Astrocyte (in vitro differentiated cells and primary cell): Measurements from ENCODE around the gene ENG. TPM values are rescaled to one million over a fixed set of nuclear protein-coding genes. Genes with fewer than 3 reads are reported as not detected.

Experiments used
- DNase-seq: peaks from one replicate; pipeline ENCODE4 v3.0.0-alpha.2; 2010; ENCODE audit warnings: low read depth
- FAIRE-seq: peaks from 2 replicates; lab custom pipeline; 2011; peaks lifted over from hg19 to GRCh38; lab: Jason Lieb, UNC
- H2AFZ ChIP-seq: 2 replicates; pipeline ENCODE4 v1.6.0; 2012; ENCODE audit warnings: low read depth, low read length, inconsistent platforms
- H3K27ac ChIP-seq: 2 replicates; pipeline ENCODE4 v1.5.1; 2011; ENCODE audit warnings: low read depth, low read length, inconsistent platforms
- H3K27me3 ChIP-seq: 2 replicates; pipeline ENCODE4 v1.6.0; 2011; ENCODE audit warnings: low read length, inconsistent platforms; ENCODE audit not compliant: insufficient read depth
- H3K36me3 ChIP-seq: 2 replicates; pipeline ENCODE4 v1.5.1; 2011; ENCODE audit warnings: low read length, inconsistent platforms; ENCODE audit not compliant: insufficient read depth
- H3K4me1 ChIP-seq: 2 replicates; pipeline ENCODE4 v1.5.1; 2011; ENCODE audit warnings: low read length, inconsistent platforms; ENCODE audit not compliant: insufficient read depth
- H3K4me2 ChIP-seq: 2 replicates; pipeline ENCODE4 v1.6.0; 2012; ENCODE audit warnings: low read length, inconsistent platforms
- H3K4me3 ChIP-seq: 2 replicates; pipeline ENCODE4 v1.5.1; 2011; ENCODE audit warnings: low read depth, mild to moderate bottlenecking, low read length, inconsistent platforms; ENCODE audit not compliant: insufficient read depth
- H3K79me2 ChIP-seq: 2 replicates; pipeline ENCODE4 v1.6.0; 2012; ENCODE audit warnings: mild to moderate bottlenecking, low read length, inconsistent platforms; ENCODE audit not compliant: insufficient read depth
- H3K9ac ChIP-seq: 2 replicates; pipeline ENCODE4 v1.6.0; 2012; ENCODE audit warnings: mild to moderate bottlenecking, low read length, inconsistent platforms
- H3K9me3 ChIP-seq: 2 replicates; pipeline ENCODE4 v1.5.1; 2012; ENCODE audit warnings: low read depth, mild to moderate bottlenecking, low read length, inconsistent platforms; ENCODE audit not compliant: insufficient read depth
- H4K20me1 ChIP-seq: 2 replicates; pipeline ENCODE4 v1.6.0; 2012; ENCODE audit warnings: low read length, inconsistent platforms; ENCODE audit not compliant: insufficient read depth
- H3K27ac Mint-ChIP-seq: one replicate; pipeline ENCODE4 v1.8.0; 2021; ENCODE audit warnings: mild to moderate bottlenecking, mixed read lengths; ENCODE audit not compliant: unreplicated experiment
- H3K27me3 Mint-ChIP-seq: one replicate; pipeline ENCODE4 v1.8.0; 2021; ENCODE audit warnings: low read depth, mixed read lengths; ENCODE audit not compliant: unreplicated experiment
- H3K36me3 Mint-ChIP-seq: one replicate; pipeline ENCODE4 v1.8.0; 2021; ENCODE audit warnings: low read depth, mixed read lengths; ENCODE audit not compliant: unreplicated experiment
- H3K4me1 Mint-ChIP-seq: one replicate; pipeline ENCODE4 v1.8.0; 2021; ENCODE audit warnings: low read depth, mixed read lengths; ENCODE audit not compliant: unreplicated experiment
- H3K4me3 Mint-ChIP-seq: one replicate; pipeline ENCODE4 v1.8.0; 2021; ENCODE audit warnings: mild to moderate bottlenecking, moderate library complexity, mixed read lengths; ENCODE audit not compliant: unreplicated experiment
- H3K9me3 Mint-ChIP-seq: one replicate; pipeline ENCODE4 v1.8.0; 2021; ENCODE audit warnings: mild to moderate bottlenecking, mixed read lengths; ENCODE audit not compliant: unreplicated experiment
- CTCF ChIP-seq: IDR thresholded peaks from 2 replicates; pipeline ENCODE4 v1.5.1; 2011; ENCODE audit warnings: low read depth, mild to moderate bottlenecking, inconsistent platforms, low read length, moderate library complexity; ENCODE audit not compliant: insufficient read depth
- EZH2 ChIP-seq: IDR thresholded peaks from 2 replicates; pipeline ENCODE4 v1.6.1; 2012; ENCODE audit warnings: mild to moderate bottlenecking, low read length, inconsistent platforms; ENCODE audit not compliant: insufficient read depth
- total RNA-seq: library from RNA; stranded (reverse); gene quantifications from 2 replicates; pipeline ENCODE4 v1.2.1, GENCODE V29; 2021

The ENG gene
- total RNA-seq, 1 donor from 2014 or later: 1.2 TPM

GRCh38 chr9:127826253-127826913, 28.1 kb downstream of the ENG start:
- no peak overlapping the region for H3K4me3 Mint-ChIP-seq
- TF ChIP-seq EZH2: no peak
- no peak for TF ChIP-seq CTCF
- Histone ChIP-seq H4K20me1 (peaks cover 4% of the 10 kb centered on the region), H3K4me1 (peaks cover 7% of the 10 kb centered on the region), H3K4me3 (no peak overlapping the region), H3K27me3 (no peaks in the 10 kb centered on the region), H3K27ac (no peak overlapping the region), H3K4me2 (no peak overlapping the region), H3K36me3 (peaks cover 3% of the 10 kb centered on the region), H3K9ac (no peak overlapping the region), H3K9me3 (no peaks in the 10 kb centered on the region), H2AFZ (no peak overlapping the region), H3K79me2 (no peaks in the 10 kb centered on the region)
- no peak overlapping the region for H3K27ac Mint-ChIP-seq
- H3K4me1 Mint-ChIP-seq: peaks cover 8% of the 10 kb centered on the region
- no peaks in the 10 kb centered on the region for H3K9me3 Mint-ChIP-seq
- DNase-seq (no peak), FAIRE-seq (no peak)
- H3K36me3 Mint-ChIP-seq: no peaks in the 10 kb centered on the region
- H3K27me3 Mint-ChIP-seq: peaks cover 24% of the 10 kb centered on the region

- H3K27me3 Mint-ChIP-seq: peaks cover 24% of the 10 kb centered on the region
- Histone ChIP-seq H3K4me3 (no peak overlapping the region), H3K36me3 (peaks cover 3% of the 10 kb centered on the region), H3K9me3 (no peaks in the 10 kb centered on the region), H3K4me2 (no peak overlapping the region), H3K79me2 (no peaks in the 10 kb centered on the region), H3K9ac (no peak overlapping the region), H3K27ac (no peak overlapping the region), H3K27me3 (no peaks in the 10 kb centered on the region), H4K20me1 (peaks cover 4% of the 10 kb centered on the region), H2AFZ (no peak overlapping the region), H3K4me1 (peaks cover 7% of the 10 kb centered on the region)
- H3K27ac Mint-ChIP-seq: no peak overlapping the region
- H3K36me3 Mint-ChIP-seq: no peaks in the 10 kb centered on the region
- FAIRE-seq: no peak
- H3K9me3 Mint-ChIP-seq: no peaks in the 10 kb centered on the region
- H3K4me1 Mint-ChIP-seq: peaks cover 8% of the 10 kb centered on the region
- DNase-seq: no peak
- TF ChIP-seq EZH2 (no peak), CTCF (no peak)
- H3K4me3 Mint-ChIP-seq: no peak overlapping the region
Observed at GRCh38 chr9:127825319-127826051, 29.0 kb downstream of the ENG start.

DNA sequence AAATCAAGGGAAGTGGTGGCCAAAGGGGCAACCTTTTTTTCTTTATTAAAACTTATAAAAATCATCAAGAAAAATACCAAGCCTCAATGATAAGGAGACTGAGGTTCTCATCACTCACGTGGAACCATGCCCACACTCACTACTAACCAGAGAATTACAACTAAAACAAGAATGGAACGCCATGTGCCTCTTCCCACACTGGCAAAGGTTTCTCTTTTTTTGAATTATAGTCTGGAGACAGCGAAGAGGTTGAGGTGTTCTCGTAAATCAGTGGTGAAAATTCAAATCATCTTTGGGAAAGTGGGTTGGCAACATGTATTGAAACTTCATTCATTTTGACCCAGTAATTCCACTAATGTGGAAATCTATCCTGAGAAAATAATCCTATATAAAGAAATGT, 32.4 kb downstream of the ENG start:
- H3K27me3 ChIP-seq: no peaks in the 10 kb centered on the region
- peaks cover 8% of the 10 kb centered on the region for H3K36me3 Mint-ChIP-seq
- H3K79me2 ChIP-seq: no peaks in the 10 kb centered on the region
- H3K4me2 ChIP-seq: no peak overlapping the region
- no peak overlapping the region for H3K9ac ChIP-seq
- H3K9me3 ChIP-seq: no peaks in the 10 kb centered on the region
- no peak for DNase-seq
- peaks cover 1% of the 10 kb centered on the region for H3K4me1 Mint-ChIP-seq
- peaks cover 2% of the 10 kb centered on the region for H3K4me1 ChIP-seq
- no peak for FAIRE-seq
- no peak overlapping the region for H3K4me3 ChIP-seq
- peaks cover 5% of the 10 kb centered on the region for H3K36me3 ChIP-seq
- H3K27ac ChIP-seq: no peak overlapping the region
- no peak overlapping the region for H3K4me3 Mint-ChIP-seq
- peaks cover 18% of the 10 kb centered on the region for H3K27me3 Mint-ChIP-seq
- TF ChIP-seq EZH2 (no peak), CTCF (no peak)
- H2AFZ ChIP-seq: no peak overlapping the region
- no peaks in the 10 kb centered on the region for H3K9me3 Mint-ChIP-seq
- peaks cover 4% of the 10 kb centered on the region for H4K20me1 ChIP-seq
- H3K27ac Mint-ChIP-seq: no peak overlapping the region
